Measurements from ENCODE around the gene ITSN1. TPM values are rescaled to one million over a fixed set of nuclear protein-coding genes. Genes with fewer than 3 reads are reported as not detected.
A peak's percentile ranks its signal among the peaks of the same experiment; 100 is the strongest.

ITSN1 gene
- total and polyA plus RNA-seq, 12 donors: 20.0 to 60.5 (median 36.7) TPM

- no peak overlapping the region for H3K4me3 ChIP-seq
- no peak for TF ChIP-seq CTCF (IDR thresholded peaks at IDR 0.05)
- no peak for TF ChIP-seq POLR2A (IDR thresholded peaks at IDR 0.05)
- no peaks in the 10 kb centered on the region for H3K36me3 ChIP-seq (replicated peaks in 1 of 2)
- H3K27ac ChIP-seq: no peak overlapping the region
- intact Hi-C loops (cut with DNase I): no loop called here
- 75 to 85% (median 83%) methylated on average over 14 of the region's 14 CpGs for WGBS, 4 donors
- no peaks in the 10 kb centered on the region for H3K4me1 ChIP-seq (replicated peaks in 1 of 2)
- H3K27me3 ChIP-seq: no peaks in the 10 kb centered on the region
- DNase-seq: peak in 2 of 7 donors; percentile 19 to 54
- no peaks in the 10 kb centered on the region for H3K9me3 ChIP-seq (replicated peaks in 1 of 3)
Measured at GRCh38 chr21:33937931-33938339, 295.6 kb downstream of the ITSN1 start.

DNA sequence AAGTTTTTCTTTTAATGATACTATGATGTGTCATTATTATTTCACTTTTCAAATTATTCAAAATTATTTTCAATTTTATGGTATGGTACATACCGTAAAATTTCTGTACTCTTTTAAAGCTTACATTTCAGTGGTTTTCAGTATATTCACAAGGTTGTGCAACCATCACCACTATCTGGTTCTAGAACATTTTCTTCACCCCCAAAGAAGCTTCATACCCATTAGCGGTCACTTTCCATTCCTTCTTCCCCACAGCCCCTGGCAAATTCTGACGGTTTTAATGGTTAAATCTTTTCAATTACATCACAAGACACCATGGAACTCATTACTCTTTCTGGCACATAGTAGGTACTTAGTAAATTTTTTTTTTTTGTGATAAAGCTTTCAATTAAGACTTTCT is 296.1 kb downstream of the ITSN1 start:
- H3K27ac ChIP-seq: no peak overlapping the region
- intact Hi-C loops (cut with DNase I): no loop called here

GRCh38 chr21:33939226-33939625 is 296.9 kb downstream of the ITSN1 start:
- TF ChIP-seq CTCF (IDR thresholded peaks at IDR 0.05): no peak
- no peak for TF ChIP-seq POLR2A (IDR thresholded peaks at IDR 0.05)
- intact Hi-C loops (cut with DNase I): no loop called here

More for the DNA sequence above, 296.1 kb downstream of the ITSN1 start:
- Histone ChIP-seq H3K9me3 (replicated peaks in 1 of 3) (no peaks in the 10 kb centered on the region), H3K4me3 (no peak overlapping the region), H3K27me3 (no peaks in the 10 kb centered on the region), H3K36me3 (replicated peaks in 1 of 2) (no peaks in the 10 kb centered on the region), H3K4me1 (replicated peaks in 1 of 2) (no peaks in the 10 kb centered on the region)
- WGBS, 4 donors: 76 to 87% (median 82%) methylated on average over 3 of the region's 3 CpGs
- no peak for DNase-seq
- TF ChIP-seq POLR2A (IDR thresholded peaks at IDR 0.05) (no peak), CTCF (IDR thresholded peaks at IDR 0.05) (no peak)

GRCh38 chr21:33940164-33940880 is 298.0 kb downstream of the ITSN1 start:
- no peak overlapping the region for H3K27ac ChIP-seq
- 79 to 86% (median 83%) methylated on average over 15 of the region's 15 CpGs for WGBS, 4 donors
- H3K4me1 ChIP-seq (replicated peaks in 1 of 2): no peaks in the 10 kb centered on the region
- intact Hi-C loops (cut with DNase I): no loop called here
- no peak for DNase-seq
- TF ChIP-seq CTCF (IDR thresholded peaks at IDR 0.05): no peak
- TF ChIP-seq POLR2A (IDR thresholded peaks at IDR 0.05): no peak
- H3K27me3 ChIP-seq: no peaks in the 10 kb centered on the region
- no peaks in the 10 kb centered on the region for H3K9me3 ChIP-seq (replicated peaks in 1 of 3)
- no peaks in the 10 kb centered on the region for H3K36me3 ChIP-seq (replicated peaks in 1 of 2)
- H3K4me3 ChIP-seq: no peak overlapping the region

More at GRCh38 chr21:33939226-33939625, 296.9 kb downstream of the ITSN1 start:
- H3K27ac ChIP-seq: no peak overlapping the region
- DNase-seq: no peak
- H3K36me3 ChIP-seq (replicated peaks in 1 of 2): no peaks in the 10 kb centered on the region
- no peaks in the 10 kb centered on the region for H3K4me1 ChIP-seq (replicated peaks in 1 of 2)
- no peak overlapping the region for H3K4me3 ChIP-seq
- no peaks in the 10 kb centered on the region for H3K9me3 ChIP-seq (replicated peaks in 1 of 3)
- no peaks in the 10 kb centered on the region for H3K27me3 ChIP-seq
- WGBS, 4 donors: 58 to 82% (median 73%) methylated on average over 3 of the region's 3 CpGs
